ENCODE data around the gene PIK3R6.

Gene PIK3R6

GRCh38 chr17:8875957-8876356, 8.5 kb upstream of the PIK3R6 start:
- DNase-seq (ENCODE audit: insufficient read length, low spot score), result no peak

GRCh38 chr17:8875436-8875835, 8.0 kb upstream of the PIK3R6 start:
- FAIRE-seq (no peak), DNase-seq (ENCODE audit: insufficient read length, low spot score) (no peak)

More at GRCh38 chr17:8875957-8876356, 8.5 kb upstream of the PIK3R6 start:
- FAIRE-seq, result no peak

- DNase-seq (ENCODE audit: insufficient read length, low spot score) (no peak), FAIRE-seq (no peak)
These were observed 6.6 kb upstream of the PIK3R6 start for GRCh38 chr17:8873801-8874715.

GRCh38 chr17:8872705-8873435, 5.4 kb upstream of the PIK3R6 start:
- DNase-seq (ENCODE audit: insufficient read length, low spot score) (no peak), FAIRE-seq (no peak)

GRCh38 chr17:8872036-8872704, 4.7 kb upstream of the PIK3R6 start:
- FAIRE-seq, result no peak
- DNase-seq (ENCODE audit: insufficient read length, low spot score), result no peak

GRCh38 chr17:8871081-8871581, 3.7 kb upstream of the PIK3R6 start:
- no peak for DNase-seq (ENCODE audit: insufficient read length, low spot score)
- no peak for FAIRE-seq

- DNase-seq (ENCODE audit: insufficient read length, low spot score) (no peak), FAIRE-seq (no peak)
These were observed 3.0 kb upstream of the PIK3R6 start for GRCh38 chr17:8870406-8871040.

GRCh38 chr17:8869114-8869815, 1.8 kb upstream of the PIK3R6 start:
- DNase-seq (ENCODE audit: insufficient read length, low spot score) (no peak), FAIRE-seq (peak; percentile 90)

- no peak for FAIRE-seq
- DNase-seq (ENCODE audit: insufficient read length, low spot score), result no peak
These were observed 1.1 kb upstream of the PIK3R6 start for GRCh38 chr17:8868529-8868951.

GRCh38 chr17:8868092-8868491, 618 bp upstream of the PIK3R6 start:
- DNase-seq (ENCODE audit: insufficient read length, low spot score) (no peak), FAIRE-seq (no peak)

GRCh38 chr17:8865811-8866210, 1.7 kb downstream of the PIK3R6 start:
- FAIRE-seq, result no peak

GRCh38 chr17:8865385-8865784, 2.1 kb downstream of the PIK3R6 start:
- DNase-seq (ENCODE audit: insufficient read length, low spot score) (no peak), FAIRE-seq (no peak)

More at GRCh38 chr17:8865811-8866210, 1.7 kb downstream of the PIK3R6 start:
- DNase-seq (ENCODE audit: insufficient read length, low spot score), result no peak

GRCh38 chr17:8862213-8863056, 5.0 kb downstream of the PIK3R6 start:
- peak; percentile 81 for FAIRE-seq
- DNase-seq (ENCODE audit: insufficient read length, low spot score), result no peak

GRCh38 chr17:8861495-8862181, 5.8 kb downstream of the PIK3R6 start:
- FAIRE-seq, result peak; percentile 90
- DNase-seq (ENCODE audit: insufficient read length, low spot score), result no peak

- no peak for FAIRE-seq
- DNase-seq (ENCODE audit: insufficient read length, low spot score), result no peak
These were observed 7.6 kb downstream of the PIK3R6 start for GRCh38 chr17:8859804-8860430.

- DNase-seq (ENCODE audit: insufficient read length, low spot score) (no peak), FAIRE-seq (peak; percentile 98)
These were observed 8.3 kb downstream of the PIK3R6 start for GRCh38 chr17:8859027-8859803.

GRCh38 chr17:8857919-8858318, 9.6 kb downstream of the PIK3R6 start:
- DNase-seq (ENCODE audit: insufficient read length, low spot score) (peak; percentile 36), FAIRE-seq (peak; percentile 98)
